Measurements from ENCODE around the gene CRYBB3. TPM values are rescaled to one million over a fixed set of nuclear protein-coding genes. Genes with fewer than 3 reads are reported as not detected.
A peak's percentile ranks its signal among the peaks of the same experiment; 100 is the strongest.
"Not testable (repeated sequence)": the region's sequence is repeated elsewhere in the genome, so short reads cannot be mapped to it uniquely, and the experiment has no call there.

CRYBB3 gene
- total RNA-seq, 4 donors from 2014 or later: 2.3 TPM; not detected in 3

- no peak for DNase-seq
- Histone ChIP-seq H3K27me3 (no peaks in the 10 kb centered on the region), H3K27ac (no peak overlapping the region), H3K9me3 (no peaks in the 10 kb centered on the region), H3K4me3 (no peak overlapping the region), H3K4me1 (no peaks in the 10 kb centered on the region), H3K36me3 (peaks cover 0 to 48% (median 0%) of the 10 kb centered on the region in 3 donors)
- TF ChIP-seq POLR2A (IDR thresholded peaks at IDR 0.05): no peak
- TF ChIP-seq, protein P1, sequence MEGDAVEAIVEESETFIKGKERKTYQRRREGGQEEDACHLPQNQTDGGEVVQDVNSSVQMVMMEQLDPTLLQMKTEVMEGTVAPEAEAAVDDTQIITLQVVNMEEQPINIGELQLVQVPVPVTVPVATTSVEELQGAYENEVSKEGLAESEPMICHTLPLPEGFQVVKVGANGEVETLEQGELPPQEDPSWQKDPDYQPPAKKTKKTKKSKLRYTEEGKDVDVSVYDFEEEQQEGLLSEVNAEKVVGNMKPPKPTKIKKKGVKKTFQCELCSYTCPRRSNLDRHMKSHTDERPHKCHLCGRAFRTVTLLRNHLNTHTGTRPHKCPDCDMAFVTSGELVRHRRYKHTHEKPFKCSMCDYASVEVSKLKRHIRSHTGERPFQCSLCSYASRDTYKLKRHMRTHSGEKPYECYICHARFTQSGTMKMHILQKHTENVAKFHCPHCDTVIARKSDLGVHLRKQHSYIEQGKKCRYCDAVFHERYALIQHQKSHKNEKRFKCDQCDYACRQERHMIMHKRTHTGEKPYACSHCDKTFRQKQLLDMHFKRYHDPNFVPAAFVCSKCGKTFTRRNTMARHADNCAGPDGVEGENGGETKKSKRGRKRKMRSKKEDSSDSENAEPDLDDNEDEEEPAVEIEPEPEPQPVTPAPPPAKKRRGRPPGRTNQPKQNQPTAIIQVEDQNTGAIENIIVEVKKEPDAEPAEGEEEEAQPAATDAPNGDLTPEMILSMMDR (IDR thresholded peaks at IDR 0.05): no peak
Measured at GRCh38 chr22:25197340-25197739, 2.3 kb upstream of the CRYBB3 start.

GRCh38 chr22:25200967-25201366 lies 1.3 kb downstream of the CRYBB3 start:
- TF ChIP-seq POLR2A (IDR thresholded peaks at IDR 0.05): no peak
- TF ChIP-seq, protein P1 (IDR thresholded peaks at IDR 0.05): no peak
- no peaks in the 10 kb centered on the region for H3K9me3 ChIP-seq

GRCh38 chr22:25201557-25202273 lies 2.1 kb downstream of the CRYBB3 start:
- H3K4me1 ChIP-seq: no peaks in the 10 kb centered on the region
- TF ChIP-seq, protein P1 (IDR thresholded peaks at IDR 0.05): no peak
- no peak for TF ChIP-seq POLR2A (IDR thresholded peaks at IDR 0.05)
- H3K36me3 ChIP-seq: peaks cover 0 to 16% (median 0%) of the 10 kb centered on the region in 3 donors
- DNase-seq: no peak
- no peak overlapping the region for H3K4me3 ChIP-seq
- no peak overlapping the region for H3K27ac ChIP-seq
- no peaks in the 10 kb centered on the region for H3K27me3 ChIP-seq
- H3K9me3 ChIP-seq: no peaks in the 10 kb centered on the region

More at GRCh38 chr22:25200967-25201366, 1.3 kb downstream of the CRYBB3 start:
- DNase-seq: no peak
- no peak overlapping the region for H3K4me3 ChIP-seq
- H3K27ac ChIP-seq: no peak overlapping the region
- H3K27me3 ChIP-seq: no peaks in the 10 kb centered on the region
- no peaks in the 10 kb centered on the region for H3K4me1 ChIP-seq
- H3K36me3 ChIP-seq: peaks cover 0 to 23% (median 0%) of the 10 kb centered on the region in 3 donors

- H3K4me3 ChIP-seq: no peak overlapping the region
- no peaks in the 10 kb centered on the region for H3K27me3 ChIP-seq
- TF ChIP-seq POLR2A (IDR thresholded peaks at IDR 0.05): no peak
- TF ChIP-seq, protein P1 (IDR thresholded peaks at IDR 0.05): peak in 5 of 6 experiments; percentile 60 to 79 (median 71)
- no peaks in the 10 kb centered on the region for H3K9me3 ChIP-seq
- peak in 2 of 3 donors; percentile 17 to 72 for DNase-seq
- no peaks in the 10 kb centered on the region for H3K4me1 ChIP-seq
- H3K27ac ChIP-seq: no peak overlapping the region
- peaks cover 0 to 9% (median 0%) of the 10 kb centered on the region in 3 donors for H3K36me3 ChIP-seq
Measured at GRCh38 chr22:25202290-25202921, 2.7 kb downstream of the CRYBB3 start.

DNA sequence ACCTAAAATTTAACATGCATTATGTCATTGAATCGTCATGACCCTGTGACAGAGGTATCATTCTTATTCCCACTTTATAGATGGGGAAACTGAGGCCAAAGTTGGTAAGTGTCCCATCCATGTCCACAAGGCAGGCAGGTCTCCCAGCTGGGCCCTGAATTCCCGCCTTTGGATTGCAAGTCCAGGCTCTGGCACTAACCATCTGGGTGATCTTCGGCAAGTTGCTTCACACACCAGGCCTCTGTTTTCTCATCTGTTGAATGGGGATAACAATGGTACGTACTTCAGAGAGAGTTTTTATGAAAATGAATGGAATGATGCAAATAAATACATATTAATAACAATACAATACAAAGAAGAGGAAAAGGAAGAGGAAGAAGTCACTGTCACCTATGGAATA lies 3.4 kb downstream of the CRYBB3 start:
- DNase-seq: no peak
- Histone ChIP-seq H3K9me3 (no peaks in the 10 kb centered on the region), H3K27ac (no peak overlapping the region), H3K36me3 (peaks cover 0 to 2% (median 0%) of the 10 kb centered on the region in 3 donors), H3K4me1 (no peaks in the 10 kb centered on the region), H3K4me3 (no peak overlapping the region), H3K27me3 (no peaks in the 10 kb centered on the region)
- no peak for TF ChIP-seq POLR2A (IDR thresholded peaks at IDR 0.05)
- TF ChIP-seq, protein P1 (IDR thresholded peaks at IDR 0.05): no peak

DNA sequence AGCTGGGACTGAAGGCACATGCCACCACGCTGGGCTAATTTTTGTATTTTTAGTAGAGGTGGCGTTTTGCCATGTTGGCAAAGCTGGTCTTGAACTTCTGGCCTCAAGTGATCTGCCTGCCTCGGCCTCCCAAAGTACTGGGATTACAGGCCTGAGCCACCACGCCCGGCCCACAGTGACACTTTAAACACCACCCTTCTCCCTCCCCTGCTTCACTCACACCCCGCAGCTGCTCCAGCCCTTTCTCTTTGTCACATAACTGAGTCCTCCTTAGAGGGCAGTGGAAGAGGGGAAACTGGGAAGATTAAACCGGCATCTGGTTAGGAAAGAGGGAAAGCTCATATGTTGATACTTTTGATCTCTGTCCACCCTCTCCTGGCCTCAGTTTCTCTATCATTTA lies 4.9 kb downstream of the CRYBB3 start:
- not testable (repeated sequence) for DNase-seq, H3K4me1 ChIP-seq, H3K27ac ChIP-seq, H3K4me3 ChIP-seq, H3K36me3 ChIP-seq, H3K27me3 ChIP-seq, H3K9me3 ChIP-seq
